ENCODE results near the gene RBM25.

DNA sequence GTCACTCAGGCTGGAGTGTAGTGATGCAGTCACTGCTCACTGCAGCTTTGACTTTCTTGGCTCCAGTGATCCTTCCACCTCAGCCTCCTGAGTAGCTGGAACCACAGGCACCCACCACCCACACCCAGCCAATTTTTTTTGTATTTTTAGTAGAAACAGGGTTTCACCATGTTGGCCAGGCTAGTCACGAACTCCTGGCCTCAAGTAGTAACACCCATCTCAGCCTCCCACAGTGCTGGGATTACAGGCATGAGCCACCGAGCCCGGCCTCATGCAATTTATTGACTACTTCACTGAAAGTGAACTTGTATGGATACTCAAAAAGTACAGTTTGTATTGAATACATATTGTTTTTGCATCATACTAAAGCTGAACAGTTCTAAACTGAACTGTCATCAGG lies 87.0 kb downstream of the RBM25 start:
- TF ChIP-seq POLR2A (IDR thresholded peaks at IDR 0.05) (no peak), CTCF (IDR thresholded peaks at IDR 0.05) (no peak)

All from testis (tissue), 2 donors.